HG02798 (cell line): ENCODE results near the gene OR10J1.
"Not testable (repeated sequence)": the region's sequence is repeated elsewhere in the genome, so short reads cannot be mapped to it uniquely, and the experiment has no call there.

Experiments used
- ATAC-seq: cut with Tn5 transposase; IDR thresholded peaks from one replicate; pipeline ENCODE4 v1.9.1; 2021; ENCODE audit warnings: mild to moderate bottlenecking; ENCODE audit not compliant: unreplicated experiment, poor library complexity

The OR10J1 gene

GRCh38 chr1:159439422-159439821, at the start of gene OR10J1:
Gene OR10J1 (plus strand): TSS chr1:159439722. CDS start chr1:159439792, 70 bp downstream.
- no peak for ATAC-seq

- no peak for ATAC-seq
Observed at GRCh38 chr1:159406821-159407220, 32.7 kb upstream of the OR10J1 start.

GRCh38 chr1:159408862-159409400, 30.6 kb upstream of the OR10J1 start:
- no peak for ATAC-seq

DNA sequence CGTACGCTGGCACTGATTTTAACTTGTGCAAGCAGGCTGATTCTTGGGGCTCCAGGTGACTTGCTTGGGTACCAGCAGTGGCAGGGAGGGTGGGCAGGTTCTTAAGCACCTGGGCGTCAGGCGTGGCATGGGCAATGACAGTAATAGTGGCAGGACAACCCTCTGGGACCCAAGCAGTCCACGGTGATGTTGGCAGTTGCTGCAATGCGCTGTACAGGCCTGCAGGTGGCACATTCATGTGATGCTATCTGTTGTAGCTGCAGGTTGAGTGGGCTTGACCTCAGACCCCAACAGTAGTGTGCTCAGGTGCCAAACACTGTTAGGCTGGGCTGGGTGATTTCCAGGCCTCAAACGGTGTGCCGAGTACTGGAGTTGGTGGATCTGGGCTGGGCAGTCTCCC, 17.7 kb upstream of the OR10J1 start:
- no peak for ATAC-seq

DNA sequence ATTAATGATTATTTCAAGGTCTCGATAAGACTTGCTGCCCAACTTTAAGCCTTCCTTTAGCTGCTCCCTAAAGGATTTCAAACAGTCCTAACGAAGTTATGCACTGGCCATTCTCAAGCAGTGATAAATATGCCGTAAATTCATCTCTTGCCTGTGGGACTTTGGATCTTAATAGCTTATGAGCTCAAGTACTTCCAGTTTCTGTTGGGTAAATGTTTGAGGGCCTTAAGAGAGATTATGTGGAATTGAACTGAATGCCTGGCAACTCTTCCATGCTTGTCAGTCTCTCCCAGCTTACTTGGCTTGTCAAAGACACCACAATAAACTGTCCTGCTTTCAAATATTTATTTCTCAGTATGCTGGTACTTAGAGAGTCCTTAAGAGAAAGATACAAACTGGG, 11.0 kb upstream of the OR10J1 start:
- no peak for ATAC-seq

DNA sequence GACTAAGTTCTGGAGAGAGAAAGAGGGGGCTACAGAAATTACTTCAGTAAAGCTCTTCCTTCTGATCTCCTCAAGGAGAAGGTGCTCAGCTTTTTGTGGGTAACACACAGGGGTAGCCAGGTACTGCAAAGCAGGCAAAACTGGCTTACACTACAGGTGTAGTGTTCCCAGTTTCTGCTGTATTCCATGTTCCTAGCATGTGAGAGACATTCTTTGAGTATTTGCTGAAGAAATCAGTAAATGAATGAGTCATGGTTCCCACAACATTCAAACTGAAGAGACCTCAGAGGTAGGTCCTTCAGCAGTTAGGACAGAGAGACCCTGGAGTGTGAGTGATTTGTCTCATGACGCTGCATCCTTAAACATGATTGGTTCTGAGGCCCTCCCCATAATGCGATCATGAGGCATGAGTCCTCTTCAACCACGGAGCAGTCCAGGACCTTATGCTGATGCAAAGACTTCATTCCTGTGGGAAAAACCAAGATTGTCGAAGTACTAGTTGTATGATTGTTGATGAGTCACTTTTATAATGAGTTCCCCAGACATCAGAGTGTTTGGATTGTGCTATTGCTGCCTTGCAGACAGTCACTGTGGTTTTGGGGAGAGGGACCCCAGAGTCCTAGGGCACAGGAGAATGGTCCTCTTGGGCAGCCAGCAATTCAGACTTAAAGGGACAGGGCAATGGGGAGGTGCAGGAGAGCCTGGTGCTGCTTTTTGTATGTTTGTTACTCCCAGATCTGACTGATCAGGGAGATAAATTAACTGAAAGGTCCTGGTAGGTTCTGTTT, 10.3 kb upstream of the OR10J1 start:
- no peak for ATAC-seq

- no peak for ATAC-seq
Observed at GRCh38 chr1:159430985-159431384, 8.5 kb upstream of the OR10J1 start.

DNA sequence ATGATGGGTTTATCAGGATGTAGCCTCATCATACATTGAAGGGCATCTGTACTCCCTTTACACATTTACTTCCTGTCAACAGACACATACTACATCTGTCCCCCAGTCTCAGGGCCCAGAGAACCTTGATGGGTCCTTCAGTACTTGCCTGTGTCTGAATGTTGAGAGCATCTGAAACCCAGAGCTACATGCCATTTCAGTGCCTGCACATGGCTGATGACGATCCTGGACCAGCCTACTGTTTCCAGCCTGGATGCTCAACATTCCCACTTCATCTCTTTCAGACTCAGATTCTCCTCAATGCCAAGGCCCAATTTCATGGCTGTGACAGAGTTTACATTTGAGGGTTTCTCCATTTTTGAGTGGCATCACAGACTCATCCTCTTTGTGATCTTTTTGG, 7.6 kb upstream of the OR10J1 start, which contains the start of gene OR10J4:
Gene OR10J4, plus strand, starts transcription at position 301 of the 400 bp plus-strand sequence.
- no peak for ATAC-seq

DNA sequence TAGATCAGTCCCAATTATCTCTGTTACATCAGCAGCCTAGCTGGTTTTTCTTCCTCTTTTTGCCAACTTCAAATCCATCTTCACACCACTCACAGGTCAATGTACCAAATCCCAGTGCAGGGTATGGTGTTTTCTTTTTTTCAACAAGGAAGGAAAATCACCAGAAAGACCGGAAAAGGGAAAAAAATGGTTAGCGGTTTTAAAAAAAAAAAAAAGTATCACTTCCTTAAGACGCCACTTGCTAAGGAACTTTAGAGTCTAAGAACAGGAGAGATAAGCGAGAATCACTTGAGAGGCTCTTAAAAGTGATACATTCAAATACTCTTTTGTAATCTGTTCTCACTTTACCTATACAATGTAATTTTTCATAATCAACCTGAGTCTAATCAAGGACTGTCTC, 3.1 kb upstream of the OR10J1 start:
- no peak for ATAC-seq

- no peak for ATAC-seq
Observed at GRCh38 chr1:159441360-159441759, 1.8 kb downstream of the OR10J1 start.

DNA sequence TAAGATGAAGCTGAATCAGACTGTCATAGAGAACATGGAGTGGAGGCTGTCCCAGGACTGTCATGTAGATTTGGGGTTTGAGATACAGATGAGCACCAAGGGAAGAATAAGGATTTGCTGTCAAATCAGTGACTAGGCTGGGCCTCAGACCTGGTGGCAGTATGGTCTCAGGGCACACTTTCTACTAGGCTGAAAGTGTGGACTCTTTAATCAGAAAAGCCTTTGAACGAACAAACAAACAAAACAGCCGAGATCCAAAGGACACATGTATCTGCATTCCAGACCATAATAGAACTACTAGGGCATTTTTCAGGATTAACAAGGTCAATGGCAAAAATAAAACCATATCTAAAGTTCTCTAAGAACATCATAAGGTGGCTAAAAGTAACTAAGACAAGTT, 2.9 kb downstream of the OR10J1 start:
- ATAC-seq = no peak

- ATAC-seq = no peak
Observed at GRCh38 chr1:159443066-159443750, 3.7 kb downstream of the OR10J1 start.

GRCh38 chr1:159444511-159444910, 5.0 kb downstream of the OR10J1 start:
- ATAC-seq = no peak

- ATAC-seq = no peak
Observed at GRCh38 chr1:159448181-159448580, 8.7 kb downstream of the OR10J1 start.

- not testable (repeated sequence) for ATAC-seq
Observed at GRCh38 chr1:159449605-159450004, 10.1 kb downstream of the OR10J1 start.

DNA sequence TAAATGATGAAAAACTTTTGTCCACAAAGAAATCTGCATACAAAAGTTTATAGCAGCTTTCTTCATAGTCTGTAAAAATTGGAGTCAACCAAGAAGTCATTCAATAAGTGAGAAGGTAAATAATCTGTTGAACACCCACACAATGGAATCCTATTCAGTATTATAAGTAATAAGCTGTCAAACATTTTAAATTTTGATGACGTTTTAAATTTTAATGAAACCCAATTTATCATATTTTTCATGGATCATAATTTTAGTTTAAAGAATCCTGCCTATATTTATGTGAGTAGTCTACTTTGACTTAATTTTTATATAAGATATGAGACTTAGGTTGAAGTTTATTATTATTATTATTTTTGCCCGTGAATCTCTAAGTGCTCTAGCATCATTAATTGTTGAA, 20.0 kb downstream of the OR10J1 start:
- ATAC-seq = no peak

- no peak for ATAC-seq
Observed at GRCh38 chr1:159465191-159465603, 25.7 kb downstream of the OR10J1 start.

DNA sequence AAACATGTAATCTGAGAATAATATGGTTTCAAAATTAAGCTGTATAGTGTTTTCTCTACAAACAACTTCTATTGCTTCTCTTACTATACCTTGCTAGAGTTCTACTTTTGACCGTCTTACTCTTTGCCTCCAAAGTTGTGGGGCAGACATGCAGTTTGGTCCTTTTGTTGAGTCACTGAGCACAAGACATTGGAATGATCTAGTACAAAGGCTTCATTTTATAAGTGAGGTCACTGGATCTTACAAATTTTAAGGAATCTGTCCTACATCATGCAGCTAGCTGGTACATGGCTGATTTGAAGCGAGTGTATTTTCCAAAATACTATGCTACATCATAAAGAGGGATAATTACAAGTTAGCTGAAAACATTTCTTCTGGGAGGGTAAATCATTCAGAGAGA, 28.8 kb downstream of the OR10J1 start:
- ATAC-seq = no peak

DNA sequence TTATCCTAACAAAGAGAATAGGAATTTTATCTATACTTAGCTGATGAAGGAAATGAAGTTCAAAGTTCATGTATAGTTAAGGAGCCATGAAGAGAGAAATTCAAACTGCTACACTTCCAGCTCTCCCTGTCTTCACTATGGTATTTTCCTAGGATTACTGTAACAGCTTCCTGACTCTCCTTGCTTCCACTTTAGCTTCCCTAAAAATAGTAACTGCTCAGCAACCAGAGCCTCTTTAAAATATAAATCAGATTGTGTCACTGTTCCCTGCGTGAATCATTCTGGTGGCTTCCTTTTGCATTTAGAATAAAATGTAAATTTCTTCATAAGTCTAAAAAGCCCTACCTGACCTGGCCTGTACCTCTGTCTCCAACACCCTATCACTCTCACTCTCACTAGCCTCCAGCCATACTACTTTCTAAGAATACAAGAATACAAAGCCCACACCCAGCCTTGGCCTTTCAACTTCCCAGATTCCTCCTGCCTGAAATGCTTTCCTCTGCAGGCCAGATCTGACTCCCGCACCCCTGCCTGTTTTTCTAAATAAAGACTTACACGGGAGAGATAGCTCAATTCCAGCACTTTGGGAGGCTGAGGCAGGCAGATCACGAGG, 30.5 kb downstream of the OR10J1 start:
- ATAC-seq = no peak

GRCh38 chr1:159473335-159473734, 33.8 kb downstream of the OR10J1 start:
- no peak for ATAC-seq

DNA sequence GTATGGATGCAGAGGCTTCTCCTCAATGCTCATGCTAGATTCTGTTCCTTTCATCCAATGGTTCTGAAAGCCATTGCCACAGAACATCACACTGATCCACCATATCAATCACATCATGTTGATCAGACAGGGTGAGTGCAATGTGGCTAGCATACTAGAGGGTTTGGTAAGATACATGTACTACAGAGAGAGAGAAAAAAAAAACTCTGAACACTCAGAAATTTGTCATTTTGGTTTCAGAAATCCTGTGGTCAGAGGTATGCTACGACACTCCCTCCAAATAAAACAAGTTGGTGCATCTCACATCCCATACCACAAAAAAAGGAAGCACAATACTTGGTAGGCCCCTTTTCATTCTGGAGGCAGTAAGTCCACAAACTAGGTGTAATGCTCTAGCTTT, 35.4 kb downstream of the OR10J1 start:
- no peak for ATAC-seq
